ENCODE measurements around the gene RBX1. TPM values are rescaled to one million over a fixed set of nuclear protein-coding genes. Genes with fewer than 3 reads are reported as not detected.
A peak's percentile ranks its signal among the peaks of the same experiment; 100 is the strongest.

Gene RBX1
- polyA plus RNA-seq, 3 donors: 42.7 to 247 (median 224) TPM

DNA sequence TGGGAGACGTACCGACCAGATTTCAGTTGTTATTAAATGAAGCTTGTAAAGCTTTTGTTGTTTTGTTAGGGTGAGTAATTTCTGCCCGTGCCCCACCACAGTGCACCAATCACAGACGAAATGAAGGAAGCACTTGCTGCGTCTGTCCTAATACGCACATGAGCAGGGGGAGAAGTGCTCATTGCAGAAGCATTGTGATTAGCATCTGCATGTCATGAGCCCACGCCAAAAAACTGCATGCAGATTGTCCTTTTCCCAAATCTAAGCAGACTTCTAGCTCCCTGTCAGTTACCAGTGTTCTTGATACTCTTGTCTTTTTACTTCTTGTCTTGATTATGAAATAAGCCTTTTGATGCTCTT is 15.5 kb downstream of the RBX1 start:
- Mint-ChIP-seq H3K4me3 (peak overlapping the region in 1 of 2 donors; percentile 27), H3K9me3 (no peaks in the 10 kb centered on the region), H3K27ac (peak overlapping the region; percentile 82 to 98 (median 91)), H3K36me3 (peaks cover 53 to 86% of the 10 kb centered on the region in 2 donors), H3K27me3 (ENCODE audit: low read depth in 3 of 3) (no peaks in the 10 kb centered on the region), H3K4me1 (peaks cover 22% of the 10 kb centered on the region)
- Histone ChIP-seq H3K36me3 (replicated peaks in 1 of 2; ENCODE audit: control insufficient read depth in 1 of 2, insufficient read depth in 2 of 2, low read length in 2 of 2) (peaks cover 55 to 91% of the 10 kb centered on the region in 2 donors), H4K20me1 (ENCODE audit: insufficient read depth, low read length) (peaks cover 21% of the 10 kb centered on the region), H3K9ac (ENCODE audit: insufficient read depth, low read length, poor library complexity, severe bottlenecking) (peak overlapping the region; percentile 15), H3K27me3 (ENCODE audit: control insufficient read depth in 2 of 2, insufficient read depth in 2 of 2, low read length in 2 of 2) (no peaks in the 10 kb centered on the region), H3K9me3 (replicated peaks in 1 of 2; ENCODE audit: control insufficient read depth in 1 of 2, insufficient read depth in 1 of 2, low read length in 2 of 2) (no peaks in the 10 kb centered on the region), H3K79me2 (ENCODE audit: insufficient read depth, low read length) (peaks cover 41% of the 10 kb centered on the region), H3K4me2 (replicated peaks; ENCODE audit: extremely low read depth, low read length, poor library complexity, severe bottlenecking) (peak overlapping the region; percentile 12), H3K27ac (ENCODE audit: low read depth in 1 of 2, low read length in 2 of 2) (peak overlapping the region; percentile 62 to 88), H3K4me3 (replicated peaks in 1 of 3; ENCODE audit: low read depth in 2 of 3, low read length in 3 of 3) (no peak overlapping the region), H2AFZ (ENCODE audit: insufficient read depth, low read depth, low read length, poor library complexity, severe bottlenecking) (no peak overlapping the region), H3K4me1 (ENCODE audit: control insufficient read depth in 1 of 2, insufficient read depth in 2 of 2, low read length in 2 of 2) (peaks cover 24 to 26% of the 10 kb centered on the region in 2 donors)
- TF ChIP-seq, protein P1, sequence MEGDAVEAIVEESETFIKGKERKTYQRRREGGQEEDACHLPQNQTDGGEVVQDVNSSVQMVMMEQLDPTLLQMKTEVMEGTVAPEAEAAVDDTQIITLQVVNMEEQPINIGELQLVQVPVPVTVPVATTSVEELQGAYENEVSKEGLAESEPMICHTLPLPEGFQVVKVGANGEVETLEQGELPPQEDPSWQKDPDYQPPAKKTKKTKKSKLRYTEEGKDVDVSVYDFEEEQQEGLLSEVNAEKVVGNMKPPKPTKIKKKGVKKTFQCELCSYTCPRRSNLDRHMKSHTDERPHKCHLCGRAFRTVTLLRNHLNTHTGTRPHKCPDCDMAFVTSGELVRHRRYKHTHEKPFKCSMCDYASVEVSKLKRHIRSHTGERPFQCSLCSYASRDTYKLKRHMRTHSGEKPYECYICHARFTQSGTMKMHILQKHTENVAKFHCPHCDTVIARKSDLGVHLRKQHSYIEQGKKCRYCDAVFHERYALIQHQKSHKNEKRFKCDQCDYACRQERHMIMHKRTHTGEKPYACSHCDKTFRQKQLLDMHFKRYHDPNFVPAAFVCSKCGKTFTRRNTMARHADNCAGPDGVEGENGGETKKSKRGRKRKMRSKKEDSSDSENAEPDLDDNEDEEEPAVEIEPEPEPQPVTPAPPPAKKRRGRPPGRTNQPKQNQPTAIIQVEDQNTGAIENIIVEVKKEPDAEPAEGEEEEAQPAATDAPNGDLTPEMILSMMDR (IDR thresholded peaks at IDR 0.05): no peak
- WGBS (ENCODE audit: insufficient coverage): 7% methylated on average over 3 of the region's 7 CpGs
- peak; percentile 62 to 72 (median 67) for DNase-seq
- intact Hi-C loops (cut with micrococcal nuclease): loop anchor here in 1 of 2 donors (5.0 kb wide), 1 partner anchor 126 kb away; the partner anchor contains the start of gene EP300

DNA sequence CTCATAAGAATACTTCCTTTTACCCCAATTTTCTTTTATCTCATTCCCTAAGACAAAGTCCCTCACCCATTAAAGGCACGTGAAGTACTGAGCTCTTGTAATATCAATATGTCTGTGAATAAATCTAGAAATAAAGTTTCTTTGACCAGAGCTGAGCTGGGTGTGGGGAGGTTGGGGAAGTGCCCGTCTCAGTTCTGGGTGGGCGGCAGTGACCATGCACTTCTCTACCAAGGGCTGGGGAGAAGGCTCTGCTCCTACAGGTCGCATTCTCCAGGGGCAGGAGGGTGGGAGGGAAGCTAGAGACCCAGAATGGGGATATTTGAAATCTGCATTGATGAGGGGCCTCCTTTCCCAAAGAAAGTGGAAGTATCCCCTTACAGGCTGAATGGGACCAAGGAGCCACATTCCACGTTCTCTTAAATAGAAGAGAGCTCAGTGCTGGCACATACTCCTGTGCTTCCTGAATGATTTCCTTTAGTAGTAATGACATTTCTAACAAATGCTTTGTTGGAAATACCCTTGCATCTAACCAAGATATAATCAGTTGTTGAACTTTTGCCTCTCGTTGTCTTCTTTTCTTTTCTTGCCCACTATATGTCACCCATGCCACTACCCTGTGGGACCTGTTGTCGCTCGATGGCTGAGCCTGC is 16.1 kb downstream of the RBX1 start:
- no peak overlapping the region for H3K9ac ChIP-seq (ENCODE audit: insufficient read depth, low read length, poor library complexity, severe bottlenecking)

More for the DNA sequence above, 16.1 kb downstream of the RBX1 start:
- DNase-seq: no peak
- TF ChIP-seq, protein P1 (IDR thresholded peaks at IDR 0.05): no peak
- Histone ChIP-seq H3K4me3 (replicated peaks in 1 of 3; ENCODE audit: low read depth in 2 of 3, low read length in 3 of 3) (no peak overlapping the region), H3K36me3 (replicated peaks in 1 of 2; ENCODE audit: control insufficient read depth in 1 of 2, insufficient read depth in 2 of 2, low read length in 2 of 2) (peaks cover 57 to 91% of the 10 kb centered on the region in 2 donors), H3K27ac (ENCODE audit: low read depth in 1 of 2, low read length in 2 of 2) (peak overlapping the region in 1 of 2 donors; percentile 88), H2AFZ (ENCODE audit: insufficient read depth, low read depth, low read length, poor library complexity, severe bottlenecking) (no peak overlapping the region), H3K4me2 (replicated peaks; ENCODE audit: extremely low read depth, low read length, poor library complexity, severe bottlenecking) (no peak overlapping the region), H3K27me3 (ENCODE audit: control insufficient read depth in 2 of 2, insufficient read depth in 2 of 2, low read length in 2 of 2) (no peaks in the 10 kb centered on the region), H3K4me1 (ENCODE audit: control insufficient read depth in 1 of 2, insufficient read depth in 2 of 2, low read length in 2 of 2) (peaks cover 24 to 26% of the 10 kb centered on the region in 2 donors), H3K9me3 (replicated peaks in 1 of 2; ENCODE audit: control insufficient read depth in 1 of 2, insufficient read depth in 1 of 2, low read length in 2 of 2) (no peaks in the 10 kb centered on the region), H3K79me2 (ENCODE audit: insufficient read depth, low read length) (peaks cover 37% of the 10 kb centered on the region), H4K20me1 (ENCODE audit: insufficient read depth, low read length) (peaks cover 17% of the 10 kb centered on the region)
- H3K9me3 Mint-ChIP-seq: no peaks in the 10 kb centered on the region
- intact Hi-C loops (cut with micrococcal nuclease): loop anchor here in 1 of 2 donors (5.0 kb wide), 1 partner anchor 125 kb away; the partner anchor contains the start of gene EP300
- 25% methylated on average over 2 of the region's 8 CpGs for WGBS (ENCODE audit: insufficient coverage)
- peak overlapping the region in 6 of 7 donors; percentile 82 to 98 (median 92) for H3K27ac Mint-ChIP-seq
- peaks cover 54 to 86% of the 10 kb centered on the region in 2 donors for H3K36me3 Mint-ChIP-seq
- H3K27me3 Mint-ChIP-seq (ENCODE audit: low read depth in 3 of 3): no peaks in the 10 kb centered on the region
- peak overlapping the region in 1 of 2 donors; percentile 27 for H3K4me3 Mint-ChIP-seq
- H3K4me1 Mint-ChIP-seq: peaks cover 22% of the 10 kb centered on the region
